Memory B cell (primary cell): ENCODE data around the gene DSCAM.

Experiments used
- ATAC-seq: fragments of 150-1000 bp; cut with Tn5 transposase; 2 replicates; pipeline ENCODE4 v1.10.0; 2021; ENCODE audit warnings: low read depth, mild to moderate bottlenecking, moderate library complexity
- DNase-seq, 2 donors: peaks; one replicate each; pipeline ENCODE4 v3.0.0; 2022; ENCODE audit warnings: low spot score in 2 of 2
- H3K27ac Mint-ChIP-seq: one replicate; pipeline ENCODE4 v1.8.0; 2022; ENCODE audit warnings: mild to moderate bottlenecking, moderate library complexity, mixed read lengths
- H3K27me3 Mint-ChIP-seq: one replicate; pipeline ENCODE4 v1.8.0; 2022; ENCODE audit warnings: mixed read lengths
- H3K36me3 Mint-ChIP-seq: one replicate; pipeline ENCODE4 v1.8.0; 2022; ENCODE audit warnings: mild to moderate bottlenecking, mixed read lengths
- H3K4me1 Mint-ChIP-seq: one replicate; pipeline ENCODE4 v1.8.0; 2022; ENCODE audit warnings: mixed read lengths
- H3K4me3 Mint-ChIP-seq: one replicate; pipeline ENCODE4 v1.8.0; 2022; ENCODE audit warnings: mild to moderate bottlenecking, moderate library complexity, mixed read lengths
- H3K9me3 Mint-ChIP-seq: one replicate; pipeline ENCODE4 v1.8.0; 2022; ENCODE audit warnings: mixed read lengths

Gene DSCAM

DNA sequence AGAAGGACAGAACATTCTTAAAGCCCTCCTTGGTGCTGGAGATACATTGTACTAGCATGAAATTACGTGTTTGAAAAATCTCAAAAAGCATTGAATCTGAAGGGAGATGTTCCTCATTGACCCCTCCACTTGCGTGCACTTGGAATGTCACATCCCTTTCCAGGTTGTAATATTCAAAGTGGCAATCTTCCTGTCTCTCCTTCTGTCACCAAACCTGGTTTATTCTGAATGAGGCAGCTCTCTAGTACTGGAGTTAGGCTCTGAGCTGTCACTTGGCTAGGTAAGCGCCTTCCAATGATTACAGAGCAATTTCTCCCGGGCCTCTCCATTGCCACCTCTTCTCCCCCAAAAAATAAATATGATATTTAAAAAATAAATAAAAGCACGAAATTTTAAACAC, 855 bp downstream of the DSCAM start:
- DNase-seq, result no peak
- Mint-ChIP-seq H3K4me3 (no peak overlapping the region), H3K27ac (no peak overlapping the region), H3K27me3 (peaks cover 5% of the 10 kb centered on the region), H3K9me3 (peaks cover 2% of the 10 kb centered on the region), H3K4me1 (no peaks in the 10 kb centered on the region), H3K36me3 (no peaks in the 10 kb centered on the region)
- ATAC-seq, result no peak

DNA sequence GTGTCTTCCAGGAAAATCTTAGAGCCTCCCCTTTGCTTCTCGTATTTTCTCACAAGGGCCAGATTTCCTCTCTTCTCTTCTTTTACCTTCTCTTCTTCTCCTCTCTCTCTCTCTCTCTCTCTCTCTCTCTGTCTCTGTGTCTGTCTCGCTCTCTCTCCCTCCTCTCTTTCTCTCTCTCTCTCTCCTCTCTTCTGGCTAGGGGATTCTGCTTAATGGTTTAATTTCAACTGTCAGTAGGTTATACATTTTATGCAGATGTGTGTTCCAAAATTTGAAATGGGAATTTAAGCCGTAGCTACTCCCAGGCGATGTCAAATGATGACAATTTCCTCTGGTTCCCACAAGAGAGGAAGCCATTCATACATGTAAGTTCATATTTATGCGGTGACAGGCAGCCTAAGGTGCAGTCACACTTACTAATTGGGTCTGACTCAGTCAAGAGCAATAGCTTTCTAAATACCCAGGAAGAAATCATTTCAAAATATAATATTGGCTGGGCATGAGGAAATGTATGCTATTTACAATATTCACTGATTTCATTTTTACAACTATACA, 1.4 kb downstream of the DSCAM start:
- no peaks in the 10 kb centered on the region for H3K36me3 Mint-ChIP-seq
- ATAC-seq, result no peak
- no peak for DNase-seq
- no peaks in the 10 kb centered on the region for H3K4me1 Mint-ChIP-seq
- H3K9me3 Mint-ChIP-seq, result peaks cover 2% of the 10 kb centered on the region
- H3K27ac Mint-ChIP-seq, result no peak overlapping the region
- peaks cover 6% of the 10 kb centered on the region for H3K27me3 Mint-ChIP-seq
- no peak overlapping the region for H3K4me3 Mint-ChIP-seq

DNA sequence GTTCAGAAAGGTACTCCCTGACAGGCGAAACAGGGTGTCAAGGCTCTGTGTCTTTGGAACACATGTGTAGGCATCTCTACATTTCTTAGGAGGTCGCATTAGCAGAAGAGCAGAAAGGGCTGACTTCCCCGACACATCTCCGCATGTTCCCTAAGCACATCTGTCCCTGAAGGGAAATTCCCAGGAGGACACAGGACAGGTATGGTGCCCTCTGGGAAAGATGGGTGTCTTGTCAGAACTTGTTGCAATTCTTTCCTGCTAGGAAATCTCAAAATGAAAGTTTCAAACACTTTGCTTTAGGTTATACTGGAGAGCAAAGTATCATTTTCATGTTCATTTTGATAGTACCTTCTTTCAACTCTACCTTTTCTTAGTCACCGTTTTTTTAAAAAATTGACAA, 2.0 kb downstream of the DSCAM start:
- DNase-seq (no peak), ATAC-seq (no peak)
- H3K4me3 Mint-ChIP-seq, result no peak overlapping the region
- peaks cover 2% of the 10 kb centered on the region for H3K9me3 Mint-ChIP-seq
- H3K27ac Mint-ChIP-seq, result no peak overlapping the region
- H3K36me3 Mint-ChIP-seq, result no peaks in the 10 kb centered on the region
- peaks cover 6% of the 10 kb centered on the region for H3K27me3 Mint-ChIP-seq
- no peaks in the 10 kb centered on the region for H3K4me1 Mint-ChIP-seq

- peaks cover 6% of the 10 kb centered on the region for H3K27me3 Mint-ChIP-seq
Observed at GRCh38 chr21:40842197-40842552, 4.8 kb downstream of the DSCAM start.

GRCh38 chr21:40841524-40842196, 5.3 kb downstream of the DSCAM start:
- no peak for ATAC-seq
- peaks cover 2% of the 10 kb centered on the region for H3K9me3 Mint-ChIP-seq
- no peaks in the 10 kb centered on the region for H3K4me1 Mint-ChIP-seq
- no peak for DNase-seq
- H3K27ac Mint-ChIP-seq, result no peak overlapping the region
- H3K27me3 Mint-ChIP-seq, result peaks cover 6% of the 10 kb centered on the region
- no peaks in the 10 kb centered on the region for H3K36me3 Mint-ChIP-seq
- H3K4me3 Mint-ChIP-seq, result no peak overlapping the region

More at GRCh38 chr21:40842197-40842552, 4.8 kb downstream of the DSCAM start:
- peaks cover 2% of the 10 kb centered on the region for H3K9me3 Mint-ChIP-seq
- H3K4me3 Mint-ChIP-seq, result no peak overlapping the region
- no peak overlapping the region for H3K27ac Mint-ChIP-seq
- H3K36me3 Mint-ChIP-seq, result no peaks in the 10 kb centered on the region
- ATAC-seq (no peak), DNase-seq (no peak)
- H3K4me1 Mint-ChIP-seq, result no peaks in the 10 kb centered on the region

GRCh38 chr21:40840401-40841125, 6.4 kb downstream of the DSCAM start:
- DNase-seq (no peak), ATAC-seq (no peak)
- no peak overlapping the region for H3K27ac Mint-ChIP-seq
- peaks cover 7% of the 10 kb centered on the region for H3K27me3 Mint-ChIP-seq
- no peak overlapping the region for H3K4me3 Mint-ChIP-seq
- H3K36me3 Mint-ChIP-seq, result no peaks in the 10 kb centered on the region
- H3K4me1 Mint-ChIP-seq, result no peaks in the 10 kb centered on the region
- H3K9me3 Mint-ChIP-seq, result peaks cover 2% of the 10 kb centered on the region

DNA sequence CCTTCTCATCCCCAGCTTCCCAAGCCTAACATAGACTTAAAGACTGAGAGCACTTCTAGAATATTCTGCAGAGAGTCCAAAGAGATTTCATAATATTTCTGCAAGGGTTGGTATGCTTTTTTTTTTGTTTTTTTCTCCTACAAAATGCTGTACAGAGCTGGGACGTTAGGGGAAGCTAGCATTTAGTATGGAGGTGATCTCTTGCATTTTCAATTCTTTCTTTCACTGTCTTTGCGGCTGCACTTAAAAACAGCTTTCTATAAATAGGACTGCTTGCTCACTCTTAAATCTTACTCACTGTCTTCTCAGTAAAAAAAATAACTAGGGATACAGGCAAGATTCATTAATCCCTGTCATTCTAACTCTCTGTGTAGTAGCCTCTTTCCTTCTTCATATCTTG, 7.4 kb downstream of the DSCAM start:
- Mint-ChIP-seq H3K27me3 (peaks cover 5% of the 10 kb centered on the region), H3K4me3 (no peak overlapping the region), H3K4me1 (no peaks in the 10 kb centered on the region), H3K9me3 (peaks cover 2% of the 10 kb centered on the region), H3K27ac (no peak overlapping the region), H3K36me3 (no peaks in the 10 kb centered on the region)
- DNase-seq (no peak), ATAC-seq (no peak)

DNA sequence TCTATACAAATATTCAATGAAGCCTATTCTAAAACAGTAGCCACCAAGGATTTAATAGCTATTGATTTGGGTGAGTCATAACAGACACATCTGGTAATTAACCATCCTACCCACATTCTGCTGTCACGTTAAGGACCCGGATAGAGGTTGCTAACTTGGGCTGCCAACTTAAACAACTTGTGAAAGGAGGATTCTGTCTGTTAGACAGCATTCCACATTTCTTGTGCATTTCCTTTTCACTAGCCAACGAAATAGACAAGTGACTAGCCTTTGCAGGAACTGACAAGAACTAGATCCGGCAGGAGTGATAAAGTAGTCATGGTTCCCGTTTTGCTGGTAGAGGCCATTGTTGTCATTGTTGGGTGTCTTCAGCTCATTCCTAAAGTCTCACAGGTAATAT, 9.5 kb downstream of the DSCAM start:
- Mint-ChIP-seq H3K27me3 (peaks cover 5% of the 10 kb centered on the region), H3K27ac (no peak overlapping the region), H3K9me3 (peaks cover 2% of the 10 kb centered on the region), H3K4me3 (no peak overlapping the region), H3K4me1 (no peaks in the 10 kb centered on the region), H3K36me3 (no peaks in the 10 kb centered on the region)
- ATAC-seq (no peak), DNase-seq (no peak)

GRCh38 chr21:40835184-40835694, 11.7 kb downstream of the DSCAM start:
- Mint-ChIP-seq H3K36me3 (no peaks in the 10 kb centered on the region), H3K4me3 (no peak overlapping the region), H3K27me3 (peaks cover 2% of the 10 kb centered on the region), H3K4me1 (no peaks in the 10 kb centered on the region), H3K27ac (no peak overlapping the region), H3K9me3 (no peaks in the 10 kb centered on the region)
- ATAC-seq, result no peak
- DNase-seq, result no peak

GRCh38 chr21:40833184-40833583, 13.8 kb downstream of the DSCAM start:
- DNase-seq (no peak), ATAC-seq (no peak)
- H3K36me3 Mint-ChIP-seq, result no peaks in the 10 kb centered on the region
- H3K4me1 Mint-ChIP-seq, result no peaks in the 10 kb centered on the region
- no peaks in the 10 kb centered on the region for H3K9me3 Mint-ChIP-seq
- peaks cover 3% of the 10 kb centered on the region for H3K27me3 Mint-ChIP-seq
- no peak overlapping the region for H3K27ac Mint-ChIP-seq
- H3K4me3 Mint-ChIP-seq, result no peak overlapping the region

DNA sequence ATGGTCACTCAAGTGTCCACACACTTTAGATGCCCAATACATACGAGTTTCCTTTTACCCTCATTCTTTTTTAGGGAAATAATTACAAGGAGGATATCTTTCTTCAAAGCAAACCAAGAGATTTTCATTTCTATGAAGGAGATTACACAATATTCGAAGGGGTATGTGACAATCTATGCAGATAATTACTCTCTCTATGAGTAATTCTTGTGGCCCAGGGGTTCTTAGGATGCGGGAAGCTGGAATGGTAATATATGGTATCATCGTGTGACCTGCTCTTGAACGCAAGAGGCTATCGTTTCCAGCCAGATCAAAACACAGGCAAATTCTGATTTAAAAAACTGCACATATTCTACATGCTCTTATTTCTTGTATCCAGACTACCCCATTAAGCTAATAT, 14.6 kb downstream of the DSCAM start:
- H3K4me1 Mint-ChIP-seq, result no peaks in the 10 kb centered on the region
- H3K27me3 Mint-ChIP-seq, result peaks cover 3% of the 10 kb centered on the region
- DNase-seq, result no peak
- no peaks in the 10 kb centered on the region for H3K9me3 Mint-ChIP-seq
- H3K27ac Mint-ChIP-seq, result no peak overlapping the region
- no peaks in the 10 kb centered on the region for H3K36me3 Mint-ChIP-seq
- ATAC-seq, result no peak
- H3K4me3 Mint-ChIP-seq, result no peak overlapping the region

DNA sequence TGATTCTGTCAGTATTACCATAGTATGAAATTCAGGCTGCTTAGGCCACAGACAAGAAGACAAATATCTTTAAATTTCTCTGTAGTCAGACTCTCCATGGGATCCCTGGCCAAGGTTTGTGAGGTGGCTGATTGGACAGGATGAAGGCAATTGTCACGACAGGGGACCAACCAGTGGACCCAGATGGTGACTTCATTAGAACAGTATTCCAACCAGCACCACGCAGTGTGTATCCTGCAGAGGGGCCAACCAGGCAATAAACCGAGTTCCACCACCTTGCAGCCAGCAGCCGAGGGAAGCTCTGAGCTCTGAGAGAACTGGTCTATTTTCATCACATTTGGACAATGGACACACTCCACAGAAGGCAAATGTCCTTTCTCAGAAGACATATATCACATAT, 16.1 kb downstream of the DSCAM start:
- H3K27me3 Mint-ChIP-seq, result peaks cover 3% of the 10 kb centered on the region
- no peaks in the 10 kb centered on the region for H3K4me1 Mint-ChIP-seq
- H3K4me3 Mint-ChIP-seq, result no peak overlapping the region
- DNase-seq (no peak), ATAC-seq (no peak)
- H3K27ac Mint-ChIP-seq, result no peak overlapping the region
- H3K36me3 Mint-ChIP-seq, result no peaks in the 10 kb centered on the region
- no peaks in the 10 kb centered on the region for H3K9me3 Mint-ChIP-seq

DNA sequence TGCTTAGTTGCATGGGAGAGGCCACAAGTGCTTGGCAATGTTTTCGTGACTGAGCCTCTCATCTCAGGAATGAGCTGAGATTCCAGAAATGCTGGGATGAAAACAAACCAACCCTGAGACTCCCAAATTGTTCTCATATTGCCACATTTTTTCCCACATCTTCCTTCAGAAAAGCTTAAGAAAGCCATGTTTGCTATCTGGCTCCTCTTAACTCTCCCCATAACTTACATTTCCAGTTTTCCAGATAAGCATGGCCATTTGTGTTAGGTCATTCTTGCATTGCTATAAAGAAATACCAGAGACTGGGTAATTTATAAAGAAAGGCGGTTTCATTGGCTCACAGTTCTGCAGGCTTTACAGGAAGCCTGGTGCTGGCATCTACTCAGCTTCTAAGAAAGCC, 17.2 kb downstream of the DSCAM start:
- H3K4me1 Mint-ChIP-seq, result no peaks in the 10 kb centered on the region
- DNase-seq, result no peak
- ATAC-seq, result no peak
- peaks cover 3% of the 10 kb centered on the region for H3K27me3 Mint-ChIP-seq
- no peak overlapping the region for H3K27ac Mint-ChIP-seq
- H3K4me3 Mint-ChIP-seq, result no peak overlapping the region
- no peaks in the 10 kb centered on the region for H3K9me3 Mint-ChIP-seq
- no peaks in the 10 kb centered on the region for H3K36me3 Mint-ChIP-seq

- Mint-ChIP-seq H3K9me3 (no peaks in the 10 kb centered on the region), H3K4me3 (no peak overlapping the region), H3K4me1 (no peaks in the 10 kb centered on the region), H3K27me3 (peaks cover 3% of the 10 kb centered on the region), H3K36me3 (no peaks in the 10 kb centered on the region), H3K27ac (no peak overlapping the region)
- DNase-seq, result no peak
- no peak for ATAC-seq
Observed at GRCh38 chr21:40829308-40829707, 17.6 kb downstream of the DSCAM start.
